Stimulated activated CD8-positive, alpha-beta memory T cell treated with anti-CD3 and anti-CD28 coated beads, Interleukin-15, amount 100 ng/mL, for 24 hours (primary cell): ENCODE results near the gene TUT4.

ENCODE experiments used
- DNase-seq: peaks from one replicate; pipeline ENCODE4 v3.0.0-alpha.2; 2020; ENCODE audit warnings: low read depth

Gene TUT4

DNA sequence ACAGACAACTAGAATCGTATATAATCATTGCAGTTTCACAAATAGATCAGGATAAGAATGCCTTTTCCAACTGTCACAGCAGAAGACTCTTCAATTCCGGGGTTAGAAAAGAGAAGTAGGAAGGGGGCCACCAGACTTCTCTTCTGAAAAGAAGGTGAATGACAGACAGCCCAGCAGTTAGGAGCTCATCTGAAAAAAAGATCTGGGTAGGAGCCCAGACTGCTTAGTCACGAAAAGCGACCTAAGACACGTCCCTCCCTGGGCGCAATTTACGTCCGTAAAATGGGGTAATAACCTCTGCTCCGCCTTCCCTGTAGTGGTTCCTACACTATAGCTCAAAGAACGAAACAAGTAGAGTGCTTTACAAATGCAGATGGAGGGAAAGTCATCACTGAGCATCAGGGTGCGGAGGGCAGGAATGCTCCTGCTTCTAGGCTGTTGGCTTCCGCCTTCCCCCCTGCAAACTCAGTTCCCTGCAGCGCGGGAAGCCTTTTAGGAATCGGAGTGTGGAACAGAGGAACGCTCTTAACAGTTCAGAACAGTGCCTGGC, 149.3 kb downstream of the TUT4 start:
- DNase-seq, result no peak

DNA sequence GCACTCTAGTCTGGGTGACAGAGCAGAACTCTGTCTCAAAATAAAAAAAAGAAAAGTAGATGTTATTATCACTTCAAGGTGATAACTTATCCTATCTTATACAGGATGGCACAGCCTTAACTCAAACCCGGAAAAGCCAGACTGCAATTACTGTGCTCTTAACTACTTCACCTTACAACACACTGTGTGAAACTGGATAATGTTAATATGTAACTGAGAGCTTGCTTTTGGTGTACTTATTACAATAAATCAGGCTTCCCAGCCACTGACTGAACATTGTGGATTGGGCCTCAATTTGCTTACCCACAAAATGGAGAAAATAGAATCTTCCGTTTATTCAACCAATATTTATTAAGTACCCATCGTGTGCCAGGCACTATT, 150.0 kb downstream of the TUT4 start:
- DNase-seq, result no peak

DNA sequence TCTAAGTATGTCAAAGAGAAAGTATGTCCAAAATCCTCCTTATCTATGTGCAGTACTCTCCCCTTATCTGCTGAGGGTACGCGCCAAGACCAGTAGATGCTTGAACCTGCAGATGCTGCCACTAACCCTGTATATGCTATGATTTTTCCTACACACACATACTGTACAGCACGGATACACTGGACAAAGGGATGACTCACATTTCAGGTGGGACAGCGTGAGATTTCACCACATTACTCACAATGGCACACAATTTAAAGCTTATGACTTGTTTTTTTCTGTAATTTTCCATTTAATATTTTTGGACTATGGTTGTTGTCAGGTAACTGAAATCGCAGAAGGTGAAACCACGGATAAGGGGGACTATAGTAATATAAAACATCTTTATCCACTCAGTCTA, 152.8 kb downstream of the TUT4 start:
- DNase-seq, result no peak

DNA sequence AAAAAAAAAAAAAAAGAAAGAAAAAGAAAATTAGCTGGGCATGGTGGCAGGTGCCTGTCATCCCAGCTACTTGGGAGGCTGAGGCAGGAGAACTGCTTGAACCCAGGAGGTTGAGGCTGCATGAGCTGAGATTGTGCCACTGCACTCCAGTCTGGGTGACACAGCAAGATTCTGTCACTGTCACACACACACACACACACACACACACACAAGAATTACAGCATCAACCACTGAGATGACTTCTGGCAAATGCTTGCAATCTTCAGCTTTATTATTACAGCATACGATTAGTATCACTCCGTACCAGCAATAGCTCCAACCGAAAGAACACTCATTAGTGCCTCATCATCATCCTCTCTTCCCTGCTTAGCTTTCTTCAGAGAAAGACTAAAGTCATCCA, 153.3 kb downstream of the TUT4 start:
- no peak for DNase-seq

DNA sequence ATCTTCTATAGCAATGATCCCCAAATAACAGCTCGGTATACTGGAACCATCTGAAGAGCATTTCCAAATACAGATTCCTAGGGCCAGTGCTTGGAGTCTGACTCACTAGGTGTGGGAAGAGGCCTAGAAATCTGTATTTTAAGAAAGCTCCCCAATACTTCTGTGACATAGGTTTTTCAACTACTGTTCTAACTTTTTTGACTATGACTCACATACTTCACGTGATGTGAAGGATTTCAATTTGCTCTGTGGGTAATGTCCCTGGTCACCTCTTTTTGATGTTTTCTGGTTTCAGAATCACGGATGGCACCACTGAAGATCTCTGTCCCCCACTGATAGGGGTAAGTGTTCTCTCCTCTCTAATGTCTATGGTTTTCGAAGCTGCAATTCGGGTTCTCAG, 159.7 kb downstream of the TUT4 start:
- DNase-seq, result no peak

DNA sequence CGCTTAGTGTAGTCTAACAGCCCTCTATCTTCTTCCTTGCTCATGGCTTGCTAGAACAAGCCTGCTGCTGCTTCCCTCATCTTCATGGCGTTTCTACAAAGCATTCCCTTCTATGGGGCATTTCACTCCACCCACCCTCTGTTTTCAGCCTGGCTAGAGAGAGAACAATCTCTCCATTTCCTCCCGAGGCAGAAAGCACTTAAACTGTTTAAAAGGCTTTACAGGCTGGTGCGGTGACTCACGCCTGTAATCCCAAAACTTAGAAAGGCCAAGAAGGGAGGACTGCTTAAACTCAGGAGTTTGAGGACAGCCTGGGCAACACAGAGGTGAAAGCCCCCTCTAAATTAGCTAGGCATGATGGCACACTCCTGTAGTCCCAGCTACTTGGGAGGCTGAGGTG, 166.4 kb downstream of the TUT4 start:
- no peak for DNase-seq

DNA sequence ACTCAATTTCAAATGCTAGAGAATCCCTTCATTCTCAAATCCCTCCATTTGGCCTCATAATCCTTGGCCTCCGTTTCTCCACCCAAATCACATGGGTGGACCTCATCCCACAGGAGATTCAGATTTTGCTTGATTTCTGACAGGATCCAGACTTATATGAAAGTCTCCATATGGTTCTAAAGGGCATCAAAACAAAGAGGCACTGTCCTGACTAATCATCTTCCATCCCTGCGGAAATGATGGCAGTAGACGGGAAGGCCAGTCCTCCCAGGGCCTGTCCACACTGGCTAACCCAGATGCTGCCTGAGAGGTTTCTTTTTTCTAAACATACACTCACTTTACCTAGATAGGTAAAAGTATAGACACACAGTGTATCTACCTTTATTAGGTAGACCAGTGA, 167.5 kb downstream of the TUT4 start:
- DNase-seq, result no peak
